B cell (primary cell): ENCODE results near the gene RASGRF2. TPM values are rescaled to one million over a fixed set of nuclear protein-coding genes. Genes with fewer than 3 reads are reported as not detected.

Experiments used
- ATAC-seq: fragments of 200-7000 bp; cut with Tn5 transposase; one replicate; pipeline ENCODE4 v1.10.0; 2021; ENCODE audit warnings: low read depth, mild to moderate bottlenecking, moderate number of reproducible peaks, moderate library complexity
- CTCF ChIA-PET: fragments of 350-600 bp; sonication (Branson Sonifier 250); formaldehyde crosslinking; loops from one replicate; lab custom pipeline; 2021; ENCODE audit warnings: antibody characterized with exemption, inconsistent platforms; lab: Charles Lee
- POLR2A ChIA-PET: fragments of 350-600 bp; sonication (Branson Sonifier 250); formaldehyde crosslinking; loops from one replicate; lab custom pipeline; 2021; ENCODE audit warnings: antibody characterized with exemption; lab: Charles Lee
- DNase-seq: peaks from one replicate; pipeline ENCODE4 v3.0.0; 2013
- H2AFZ ChIP-seq: 2 replicates; pipeline ENCODE4 v1.6.1; 2012; ENCODE audit warnings: mild to moderate bottlenecking, low read depth, low read length; ENCODE audit not compliant: insufficient read depth, poor library complexity, severe bottlenecking
- H3K27ac ChIP-seq, 2 donors: 1 replicate in 1 of 2; 2 replicates in 1 of 2; pipeline ENCODE4 v1.5.1; 2012 to 2013; ENCODE audit warnings: low read length in 2 of 2, mild to moderate bottlenecking in 2 of 2, moderate library complexity in 1 of 2
- H3K27me3 ChIP-seq, 4 experiments: fragments of 200-600 bp in 1 of 4; sonication (generic) in 1 of 4; replicated peaks in 1 of 4; 1 replicate in 2 of 4; 2 replicates in 2 of 4; pipeline versions ENCODE4 v1.6.1 to v1.7.0; 2013 to 2016; ENCODE audit warnings: low read length in 3 of 4, mild to moderate bottlenecking in 2 of 4, mixed read lengths in 1 of 4, moderate library complexity in 1 of 4; ENCODE audit not compliant: insufficient read depth in 4 of 4, control insufficient read depth in 3 of 4; ENCODE audit errors: control extremely low read depth in 1 of 4
- H3K36me3 ChIP-seq, 2 experiments: replicated peaks in 1 of 2; 1 replicate in 1 of 2; 2 replicates in 1 of 2; pipeline versions ENCODE4 v1.6.1 to v1.7.1; 2013; ENCODE audit warnings: low read length in 1 of 2; ENCODE audit not compliant: insufficient read depth in 2 of 2, control insufficient read depth in 1 of 2; ENCODE audit errors: control extremely low read depth in 1 of 2, extremely low read depth in 1 of 2
- H3K4me1 ChIP-seq, 2 donors: fragments of 200-600 bp in 1 of 2; sonication (generic) in 1 of 2; 1 replicate in 1 of 2; 2 replicates in 1 of 2; pipeline versions ENCODE4 v1.5.1 to v1.6.1; 2013 to 2017; ENCODE audit warnings: low read length in 2 of 2; ENCODE audit not compliant: control insufficient read depth in 2 of 2, insufficient read depth in 2 of 2
- H3K4me2 ChIP-seq: replicated peaks from 2 replicates; pipeline ENCODE3; 2012; ENCODE audit warnings: mild to moderate bottlenecking, low read depth, low read length; ENCODE audit not compliant: poor library complexity, severe bottlenecking
- H3K4me3 ChIP-seq, 5 experiments: fragments of 200-600 bp in 1 of 5; sonication (generic) in 1 of 5; 1 replicate in 3 of 5; 2 replicates in 2 of 5; pipeline versions ENCODE4 v1.5.1 to v1.7.0; 2011 to 2016; ENCODE audit warnings: low read length in 4 of 5, mild to moderate bottlenecking in 4 of 5, low read depth in 2 of 5, control low read depth in 1 of 5, moderate library complexity in 1 of 5; ENCODE audit not compliant: insufficient read depth in 1 of 5; ENCODE audit errors: control extremely low read depth in 1 of 5, extremely low read depth in 1 of 5
- H3K79me2 ChIP-seq: fragments of 200-600 bp; sonication (generic); one replicate; pipeline ENCODE4 v1.6.0; 2016; ENCODE audit warnings: low read length; ENCODE audit not compliant: control insufficient read depth, insufficient read depth
- H3K9ac ChIP-seq: fragments of 200-600 bp; sonication (generic); 2 replicates; pipeline ENCODE4 v1.6.1; 2017; ENCODE audit warnings: mild to moderate bottlenecking, low read length, moderate library complexity
- H3K9me3 ChIP-seq, 3 donors: one replicate each; pipeline versions ENCODE4 v1.6.1 to v1.7.1; 2013; ENCODE audit warnings: low read length in 2 of 3; ENCODE audit not compliant: control insufficient read depth in 2 of 3, insufficient read depth in 1 of 3; ENCODE audit errors: control extremely low read depth in 1 of 3
- H4K20me1 ChIP-seq: 2 replicates; pipeline ENCODE4 v1.6.0; 2012; ENCODE audit warnings: mild to moderate bottlenecking, low read length; ENCODE audit not compliant: insufficient read depth, control insufficient read depth, poor library complexity, severe bottlenecking
- H3K27ac Mint-ChIP-seq: one replicate; pipeline ENCODE4 v1.8.0; 2021; ENCODE audit warnings: mixed read lengths
- H3K27me3 Mint-ChIP-seq: one replicate; pipeline ENCODE4 v1.8.0; 2021; ENCODE audit warnings: mixed read lengths
- H3K4me1 Mint-ChIP-seq: one replicate; pipeline ENCODE4 v1.8.0; 2021; ENCODE audit warnings: mixed read lengths
- H3K4me3 Mint-ChIP-seq: one replicate; pipeline ENCODE4 v1.8.0; 2021; ENCODE audit warnings: mixed read lengths
- H3K9me3 Mint-ChIP-seq: one replicate; pipeline ENCODE4 v1.8.0; 2022; ENCODE audit warnings: mixed read lengths; ENCODE audit not compliant: insufficient read depth
- EZH2 ChIP-seq: IDR thresholded peaks from 2 replicates; pipeline ENCODE4 v1.6.1; 2012; ENCODE audit warnings: borderline replicate concordance, low read depth, mild to moderate bottlenecking, moderate library complexity, low read length; ENCODE audit not compliant: insufficient read depth, poor library complexity, severe bottlenecking
- WGBS: methylation state at CpG from one replicate; pipeline ENCODE4 v1.1.5; 2013; ENCODE audit warnings: missing lambda C conversion rate; ENCODE audit not compliant: insufficient coverage; 5-methylcytosine and 5-hydroxymethylcytosine counted together
- intact Hi-C: fragments of 100-400 bp; cut with micrococcal nuclease; formaldehyde crosslinking; loops from one replicate; pipeline ENCODE4 v1.10.0; 2022
- polyA plus RNA-seq: library from polyadenylated mRNA; depleted of rRNA; stranded (reverse); fragments of >200 nt; gene quantifications from 2 replicates; pipeline ENCODE4 v1.2.3, GENCODE V29; 2012
- total RNA-seq, 2 donors: library from RNA; stranded (reverse); fragments of 120-200 nt in 1 of 2; gene quantifications; 1 replicate in 1 of 2; 2 replicates in 1 of 2; pipeline versions ENCODE4 v1.2.3 to v1.2.4, GENCODE V29; 2013 to 2022
- TF ChIP-seq, protein P1 (sequence below): fragments of 200-600 bp; IDR thresholded peaks from one replicate; pipeline ENCODE4 v1.8.0; 2022; ENCODE audit warnings: antibody characterized with exemption, mild to moderate bottlenecking

RASGRF2 gene
- total and polyA plus RNA-seq, 2 donors (not counting 1 experiment from before 2014, with no cell fraction given): 0.04 to 0.37 TPM

DNA sequence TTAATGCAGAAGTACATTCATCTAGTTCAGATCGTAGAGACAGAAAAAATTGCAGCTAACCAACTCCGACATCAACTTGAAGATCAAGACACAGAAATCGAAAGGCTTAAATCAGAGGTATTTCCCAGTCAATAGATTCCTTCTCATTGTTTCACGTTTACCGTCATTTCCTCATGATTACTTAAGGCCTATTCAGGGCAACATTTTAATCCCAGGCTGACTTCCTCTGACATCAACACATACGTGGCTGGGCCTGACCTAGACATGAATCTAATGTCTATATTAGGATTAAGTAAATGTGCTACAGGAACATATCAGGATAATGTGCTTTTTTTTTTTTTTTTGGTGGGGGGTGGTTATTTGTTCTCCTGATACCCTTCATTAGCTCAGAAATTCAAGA lies 107.9 kb downstream of the RASGRF2 start:
- H3K27me3 ChIP-seq: no peaks in the 10 kb centered on the region
- H3K4me3 ChIP-seq: no peak overlapping the region
- H3K4me1 ChIP-seq: no peaks in the 10 kb centered on the region
- WGBS: 100% methylated on average over 4 of the region's 6 CpGs
- H3K36me3 ChIP-seq: no peaks in the 10 kb centered on the region
- ATAC-seq: no peak
- POLR2A ChIA-PET: no interaction called here
- no peak overlapping the region for H3K27ac Mint-ChIP-seq
- peaks cover 18% of the 10 kb centered on the region for H3K27me3 Mint-ChIP-seq
- H4K20me1 ChIP-seq: no peaks in the 10 kb centered on the region
- no peaks in the 10 kb centered on the region for H3K9me3 Mint-ChIP-seq
- H3K27ac ChIP-seq: no peak overlapping the region
- TF ChIP-seq, protein P1, sequence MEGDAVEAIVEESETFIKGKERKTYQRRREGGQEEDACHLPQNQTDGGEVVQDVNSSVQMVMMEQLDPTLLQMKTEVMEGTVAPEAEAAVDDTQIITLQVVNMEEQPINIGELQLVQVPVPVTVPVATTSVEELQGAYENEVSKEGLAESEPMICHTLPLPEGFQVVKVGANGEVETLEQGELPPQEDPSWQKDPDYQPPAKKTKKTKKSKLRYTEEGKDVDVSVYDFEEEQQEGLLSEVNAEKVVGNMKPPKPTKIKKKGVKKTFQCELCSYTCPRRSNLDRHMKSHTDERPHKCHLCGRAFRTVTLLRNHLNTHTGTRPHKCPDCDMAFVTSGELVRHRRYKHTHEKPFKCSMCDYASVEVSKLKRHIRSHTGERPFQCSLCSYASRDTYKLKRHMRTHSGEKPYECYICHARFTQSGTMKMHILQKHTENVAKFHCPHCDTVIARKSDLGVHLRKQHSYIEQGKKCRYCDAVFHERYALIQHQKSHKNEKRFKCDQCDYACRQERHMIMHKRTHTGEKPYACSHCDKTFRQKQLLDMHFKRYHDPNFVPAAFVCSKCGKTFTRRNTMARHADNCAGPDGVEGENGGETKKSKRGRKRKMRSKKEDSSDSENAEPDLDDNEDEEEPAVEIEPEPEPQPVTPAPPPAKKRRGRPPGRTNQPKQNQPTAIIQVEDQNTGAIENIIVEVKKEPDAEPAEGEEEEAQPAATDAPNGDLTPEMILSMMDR: no peak
- no peak for TF ChIP-seq EZH2
- intact Hi-C loops: no loop called here
- H3K79me2 ChIP-seq: no peaks in the 10 kb centered on the region
- no peak overlapping the region for H3K4me3 Mint-ChIP-seq
- DNase-seq: no peak
- H3K9me3 ChIP-seq: no peaks in the 10 kb centered on the region
- H3K4me2 ChIP-seq: no peak overlapping the region
- no peak overlapping the region for H3K9ac ChIP-seq
- no peak overlapping the region for H2AFZ ChIP-seq
- H3K4me1 Mint-ChIP-seq: no peaks in the 10 kb centered on the region
- CTCF ChIA-PET: no interaction called here

GRCh38 chr5:81068635-81069034 lies 108.5 kb downstream of the RASGRF2 start:
- no peaks in the 10 kb centered on the region for H3K27me3 ChIP-seq
- intact Hi-C loops: no loop called here
- ChIA-PET CTCF (no interaction called here), POLR2A (no interaction called here)
- no peak overlapping the region for H3K27ac Mint-ChIP-seq
- no peak overlapping the region for H3K4me3 Mint-ChIP-seq
- no peaks in the 10 kb centered on the region for H3K9me3 ChIP-seq
- no CpG with 5 or more reads among the region's 2 CpGs for WGBS
- H3K79me2 ChIP-seq: no peaks in the 10 kb centered on the region
- H3K4me3 ChIP-seq: no peak overlapping the region
- no peak for ATAC-seq
- peaks cover 18% of the 10 kb centered on the region for H3K27me3 Mint-ChIP-seq
- H3K36me3 ChIP-seq: no peaks in the 10 kb centered on the region
- no peaks in the 10 kb centered on the region for H4K20me1 ChIP-seq
- H3K9ac ChIP-seq: no peak overlapping the region
- no peak overlapping the region for H3K27ac ChIP-seq
- no peak overlapping the region for H2AFZ ChIP-seq
- H3K4me2 ChIP-seq: no peak overlapping the region
- no peak for DNase-seq
- no peaks in the 10 kb centered on the region for H3K9me3 Mint-ChIP-seq
- no peaks in the 10 kb centered on the region for H3K4me1 ChIP-seq
- H3K4me1 Mint-ChIP-seq: no peaks in the 10 kb centered on the region
- TF ChIP-seq EZH2: no peak
- TF ChIP-seq, protein P1: no peak
